ENCODE measurements around the gene BRINP3.

DNA sequence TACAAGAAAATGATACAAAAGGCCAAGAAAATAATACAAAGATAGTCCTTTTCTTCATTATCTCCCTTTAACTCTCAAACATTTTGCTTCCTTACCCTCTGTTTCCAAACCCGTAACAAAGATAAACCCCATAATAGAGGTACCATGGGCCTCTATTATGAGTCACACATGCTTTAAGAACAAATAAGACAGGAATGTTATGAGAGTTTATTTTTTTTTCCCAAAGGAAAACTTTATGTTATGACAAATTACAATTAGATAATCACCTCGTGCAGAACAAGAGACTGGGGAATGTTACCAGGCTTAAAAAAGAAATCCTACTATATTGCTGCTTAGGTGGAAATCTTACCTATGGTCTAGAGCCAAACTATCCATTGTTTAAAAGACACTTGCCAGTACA, 272.0 kb downstream of the BRINP3 start:
- TF ChIP-seq POLR2AphosphoS5 (IDR thresholded peaks at IDR 0.05; ENCODE audit: insufficient read depth, low read depth, low read length) (no peak), EZH2 (IDR thresholded peaks at IDR 0.05; ENCODE audit: borderline replicate concordance, low read depth, low read length, severe bottlenecking) (no peak), POLR2A (IDR thresholded peaks at IDR 0.05; ENCODE audit: low read depth, low read length) (no peak), JUN (IDR thresholded peaks at IDR 0.05; ENCODE audit: borderline replicate concordance, insufficient read depth, insufficient read length, low read depth) (no peak)
- TF ChIP-seq, protein P1, sequence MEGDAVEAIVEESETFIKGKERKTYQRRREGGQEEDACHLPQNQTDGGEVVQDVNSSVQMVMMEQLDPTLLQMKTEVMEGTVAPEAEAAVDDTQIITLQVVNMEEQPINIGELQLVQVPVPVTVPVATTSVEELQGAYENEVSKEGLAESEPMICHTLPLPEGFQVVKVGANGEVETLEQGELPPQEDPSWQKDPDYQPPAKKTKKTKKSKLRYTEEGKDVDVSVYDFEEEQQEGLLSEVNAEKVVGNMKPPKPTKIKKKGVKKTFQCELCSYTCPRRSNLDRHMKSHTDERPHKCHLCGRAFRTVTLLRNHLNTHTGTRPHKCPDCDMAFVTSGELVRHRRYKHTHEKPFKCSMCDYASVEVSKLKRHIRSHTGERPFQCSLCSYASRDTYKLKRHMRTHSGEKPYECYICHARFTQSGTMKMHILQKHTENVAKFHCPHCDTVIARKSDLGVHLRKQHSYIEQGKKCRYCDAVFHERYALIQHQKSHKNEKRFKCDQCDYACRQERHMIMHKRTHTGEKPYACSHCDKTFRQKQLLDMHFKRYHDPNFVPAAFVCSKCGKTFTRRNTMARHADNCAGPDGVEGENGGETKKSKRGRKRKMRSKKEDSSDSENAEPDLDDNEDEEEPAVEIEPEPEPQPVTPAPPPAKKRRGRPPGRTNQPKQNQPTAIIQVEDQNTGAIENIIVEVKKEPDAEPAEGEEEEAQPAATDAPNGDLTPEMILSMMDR (IDR thresholded peaks at IDR 0.05; ENCODE audit: extremely low read depth in 1 of 2, insufficient read depth in 1 of 2, low read depth in 1 of 2, low read length in 2 of 2): no peak

All from endothelial cell of umbilical vein (primary cell).